Neuronal stem cell (in vitro differentiated cells): ENCODE data around the gene ALKBH8.

Experiments
- DNase-seq: peaks from one replicate; pipeline ENCODE4 v3.0.0-alpha.2; 2013; ENCODE audit warnings: low spot score
- H2AFZ ChIP-seq: one replicate; pipeline ENCODE4 v1.6.1; 2013; ENCODE audit warnings: mild to moderate bottlenecking, low read length, inconsistent platforms
- H2AK5ac ChIP-seq: 2 replicates; pipeline ENCODE4 v1.6.1; 2013; ENCODE audit warnings: low read depth, mild to moderate bottlenecking, inconsistent platforms, low read length, moderate library complexity, mixed read lengths
- H2BK120ac ChIP-seq: 2 replicates; pipeline ENCODE4 v1.6.1; 2013; ENCODE audit warnings: low read depth, mild to moderate bottlenecking, inconsistent platforms, low read length, moderate library complexity, mixed read lengths
- H2BK12ac ChIP-seq: one replicate; pipeline ENCODE4 v1.6.1; 2013; ENCODE audit warnings: low read length, inconsistent platforms
- H2BK15ac ChIP-seq: 2 replicates; pipeline ENCODE4 v1.6.1; 2013; ENCODE audit warnings: mild to moderate bottlenecking, low read length, inconsistent platforms, mixed read lengths
- H2BK5ac ChIP-seq: one replicate; pipeline ENCODE4 v1.6.1; 2013; ENCODE audit warnings: inconsistent platforms, mild to moderate bottlenecking, low read length, moderate library complexity
- H3K14ac ChIP-seq: one replicate; pipeline ENCODE4 v1.6.1; 2013; ENCODE audit warnings: low read length, inconsistent platforms
- H3K18ac ChIP-seq: 2 replicates; pipeline ENCODE4 v1.6.1; 2013; ENCODE audit warnings: low read length, inconsistent platforms
- H3K23ac ChIP-seq: 2 replicates; pipeline ENCODE4 v1.6.1; 2013; ENCODE audit warnings: low read depth, mild to moderate bottlenecking, mixed read lengths, low read length, inconsistent platforms; ENCODE audit not compliant: poor library complexity
- H3K27ac ChIP-seq: replicated peaks from 3 replicates; pipeline ENCODE4 v1.5.1; 2013; ENCODE audit warnings: low read length, inconsistent platforms
- H3K27me3 ChIP-seq, 3 experiments: 2 replicates each; pipeline ENCODE4 v1.6.1; 2013; ENCODE audit warnings: low read length in 3 of 3, mild to moderate bottlenecking in 2 of 3, inconsistent platforms in 1 of 3, low read depth in 1 of 3, mixed read lengths in 1 of 3, moderate library complexity in 1 of 3; ENCODE audit not compliant: control insufficient read depth in 3 of 3, insufficient read depth in 3 of 3
- H3K36me3 ChIP-seq, 2 donors: replicated peaks in 1 of 2; 2 replicates each; pipeline ENCODE4 v1.6.1; 2013; ENCODE audit warnings: low read length in 2 of 2; ENCODE audit not compliant: control insufficient read depth in 2 of 2, insufficient read depth in 2 of 2
- H3K4ac ChIP-seq: 2 replicates; pipeline ENCODE4 v1.6.1; 2013; ENCODE audit warnings: inconsistent platforms, mild to moderate bottlenecking, low read length, moderate library complexity
- H3K4me1 ChIP-seq, 2 donors: 1 replicate in 1 of 2; 2 replicates in 1 of 2; pipeline ENCODE4 v1.6.1; 2013; ENCODE audit warnings: low read length in 2 of 2, low read depth in 1 of 2; ENCODE audit not compliant: control insufficient read depth in 2 of 2, insufficient read depth in 1 of 2
- H3K4me2 ChIP-seq: one replicate; pipeline ENCODE4 v1.6.1; 2013; ENCODE audit warnings: mild to moderate bottlenecking, low read length, inconsistent platforms; ENCODE audit not compliant: insufficient read depth, poor library complexity, severe bottlenecking
- H3K4me3 ChIP-seq, 2 donors: 2 replicates each; pipeline ENCODE4 v1.5.1; 2013; ENCODE audit warnings: low read length in 2 of 2, mild to moderate bottlenecking in 2 of 2, inconsistent platforms in 1 of 2, moderate library complexity in 1 of 2
- H3K79me1 ChIP-seq: one replicate; pipeline ENCODE4 v1.6.1; 2013; ENCODE audit warnings: low read depth, mild to moderate bottlenecking, inconsistent platforms, low read length, moderate library complexity
- H3K9ac ChIP-seq: one replicate; pipeline ENCODE4 v1.6.1; 2013; ENCODE audit warnings: mild to moderate bottlenecking, low read depth, low read length, inconsistent platforms; ENCODE audit not compliant: poor library complexity
- H3K9me3 ChIP-seq, 2 donors: replicated peaks in 1 of 2; 2 replicates each; pipeline versions ENCODE3 to v1.6.1; 2013; ENCODE audit warnings: low read length in 2 of 2, mild to moderate bottlenecking in 2 of 2, inconsistent platforms in 1 of 2, low read depth in 1 of 2, mixed read lengths in 1 of 2, moderate library complexity in 1 of 2; ENCODE audit not compliant: control insufficient read depth in 2 of 2, insufficient read depth in 1 of 2
- H4K8ac ChIP-seq: one replicate; pipeline ENCODE4 v1.6.1; 2013; ENCODE audit warnings: low read depth, mild to moderate bottlenecking, inconsistent platforms, low read length, moderate library complexity
- H4K91ac ChIP-seq: one replicate; pipeline ENCODE4 v1.6.1; 2013; ENCODE audit warnings: low read length, low read depth, mild to moderate bottlenecking, inconsistent platforms; ENCODE audit not compliant: poor library complexity
- WGBS, 2 donors: extraction: QIAGEN DNeasy Blood & Tissue Kit; methylation state at CpG; one replicate each; pipeline ENCODE4 v1.1.7; 2013; ENCODE audit warnings: missing lambda C conversion rate in 2 of 2, mixed read lengths in 1 of 2; ENCODE audit not compliant: insufficient read length in 2 of 2, insufficient replicate concordance in 1 of 2; ENCODE audit errors: extremely low coverage in 2 of 2; 5-methylcytosine and 5-hydroxymethylcytosine counted together

The ALKBH8 gene

GRCh38 chr11:107473792-107474191 is 91.7 kb downstream of the ALKBH8 start:
- no peak overlapping the region for H4K91ac ChIP-seq
- no peak overlapping the region for H2BK5ac ChIP-seq
- H3K4me3 ChIP-seq: no peak overlapping the region
- no peak overlapping the region for H3K23ac ChIP-seq
- no peak overlapping the region for H4K8ac ChIP-seq
- WGBS, 2 donors: no CpG with 5 or more reads among the region's 3 CpGs
- no peak overlapping the region for H2AK5ac ChIP-seq
- no peak overlapping the region for H2BK120ac ChIP-seq
- no peak overlapping the region for H2BK12ac ChIP-seq
- H3K27me3 ChIP-seq: peaks cover 0 to 9% (median 0%) of the 10 kb centered on the region in 3 experiments
- H2AFZ ChIP-seq: no peak overlapping the region
- no peak overlapping the region for H3K18ac ChIP-seq
- no peaks in the 10 kb centered on the region for H3K36me3 ChIP-seq
- no peak overlapping the region for H2BK15ac ChIP-seq
- no peak overlapping the region for H3K4ac ChIP-seq
- H3K27ac ChIP-seq: no peak overlapping the region
- no peaks in the 10 kb centered on the region for H3K79me1 ChIP-seq
- no peaks in the 10 kb centered on the region for H3K4me1 ChIP-seq
- H3K4me2 ChIP-seq: no peak overlapping the region
- DNase-seq: no peak
- no peak overlapping the region for H3K14ac ChIP-seq
- no peak overlapping the region for H3K9ac ChIP-seq
- no peaks in the 10 kb centered on the region for H3K9me3 ChIP-seq

GRCh38 chr11:107472966-107473365 is 92.6 kb downstream of the ALKBH8 start:
- Histone ChIP-seq H2BK12ac (no peak overlapping the region), H3K27me3 (peaks cover 0 to 9% (median 0%) of the 10 kb centered on the region in 3 experiments), H3K23ac (no peak overlapping the region), H3K14ac (no peak overlapping the region), H4K8ac (no peak overlapping the region), H3K4me2 (no peak overlapping the region), H3K4me1 (no peaks in the 10 kb centered on the region), H4K91ac (no peak overlapping the region), H2BK120ac (no peak overlapping the region), H3K9ac (no peak overlapping the region), H2AFZ (no peak overlapping the region), H2BK15ac (no peak overlapping the region), H3K36me3 (no peaks in the 10 kb centered on the region), H3K4me3 (no peak overlapping the region), H2BK5ac (no peak overlapping the region), H3K27ac (no peak overlapping the region), H3K4ac (no peak overlapping the region), H3K79me1 (no peaks in the 10 kb centered on the region), H2AK5ac (no peak overlapping the region), H3K18ac (no peak overlapping the region), H3K9me3 (no peaks in the 10 kb centered on the region)
- no CpG with 5 or more reads among the region's 1 CpG for WGBS, 2 donors
- DNase-seq: no peak

- peaks cover 0 to 6% (median 0%) of the 10 kb centered on the region in 3 experiments for H3K27me3 ChIP-seq
- H3K4me1 ChIP-seq: no peaks in the 10 kb centered on the region
- no peaks in the 10 kb centered on the region for H3K79me1 ChIP-seq
- no peak overlapping the region for H2BK5ac ChIP-seq
- H2AK5ac ChIP-seq: no peak overlapping the region
- H3K4me2 ChIP-seq: no peak overlapping the region
- H2BK12ac ChIP-seq: no peak overlapping the region
- no peak overlapping the region for H2BK120ac ChIP-seq
- DNase-seq: no peak
- H3K9me3 ChIP-seq: no peaks in the 10 kb centered on the region
- H3K27ac ChIP-seq: no peak overlapping the region
- H3K9ac ChIP-seq: no peak overlapping the region
- H3K36me3 ChIP-seq: no peaks in the 10 kb centered on the region
- H3K18ac ChIP-seq: no peak overlapping the region
- H3K4ac ChIP-seq: no peak overlapping the region
- no peak overlapping the region for H3K23ac ChIP-seq
- WGBS, 2 donors: no CpG with 5 or more reads among the region's 3 CpGs
- H3K4me3 ChIP-seq: no peak overlapping the region
- H4K91ac ChIP-seq: no peak overlapping the region
- no peak overlapping the region for H4K8ac ChIP-seq
- no peak overlapping the region for H2AFZ ChIP-seq
- H3K14ac ChIP-seq: no peak overlapping the region
- H2BK15ac ChIP-seq: no peak overlapping the region
Measured at GRCh38 chr11:107468596-107468995, 96.9 kb downstream of the ALKBH8 start.

GRCh38 chr11:107467696-107468095 is 97.8 kb downstream of the ALKBH8 start:
- peaks cover 0 to 2% (median 0%) of the 10 kb centered on the region in 3 experiments for H3K27me3 ChIP-seq
- no peaks in the 10 kb centered on the region for H3K79me1 ChIP-seq
- no peak overlapping the region for H3K18ac ChIP-seq
- H3K9ac ChIP-seq: no peak overlapping the region
- H3K23ac ChIP-seq: no peak overlapping the region
- no peak overlapping the region for H3K4me2 ChIP-seq
- no peak overlapping the region for H2BK12ac ChIP-seq
- no peak overlapping the region for H3K27ac ChIP-seq
- no peak overlapping the region for H4K8ac ChIP-seq
- H2AFZ ChIP-seq: no peak overlapping the region
- H2AK5ac ChIP-seq: no peak overlapping the region
- no peak overlapping the region for H3K4me3 ChIP-seq
- H3K9me3 ChIP-seq: no peaks in the 10 kb centered on the region
- H4K91ac ChIP-seq: no peak overlapping the region
- H2BK5ac ChIP-seq: no peak overlapping the region
- no peak overlapping the region for H2BK15ac ChIP-seq
- no peaks in the 10 kb centered on the region for H3K36me3 ChIP-seq
- DNase-seq: no peak
- no peak overlapping the region for H2BK120ac ChIP-seq
- no peaks in the 10 kb centered on the region for H3K4me1 ChIP-seq
- WGBS, 2 donors: no CpG with 5 or more reads among the region's 1 CpG
- no peak overlapping the region for H3K14ac ChIP-seq
- no peak overlapping the region for H3K4ac ChIP-seq
